ENCODE measurements around the gene SCAMP1.
"Not testable (repeated sequence)": the region's sequence is repeated elsewhere in the genome, so short reads cannot be mapped to it uniquely, and the experiment has no call there.

Gene SCAMP1

GRCh38 chr5:78377718-78378105 lies 17.3 kb downstream of the SCAMP1 start:
- Mint-ChIP-seq H3K36me3 (ENCODE audit: low read depth) (peaks cover 26% of the 10 kb centered on the region), H3K4me1 (ENCODE audit: low read depth) (peaks cover 17% of the 10 kb centered on the region), H3K27ac (no peak overlapping the region), H3K27me3 (no peaks in the 10 kb centered on the region), H3K4me3 (no peak overlapping the region), H3K9me3 (no peaks in the 10 kb centered on the region)

- no peak overlapping the region for H3K4me3 Mint-ChIP-seq
- H3K27me3 Mint-ChIP-seq, result no peaks in the 10 kb centered on the region
- peaks cover 64% of the 10 kb centered on the region for H3K36me3 Mint-ChIP-seq (ENCODE audit: low read depth)
- peaks cover 47% of the 10 kb centered on the region for H3K9me3 Mint-ChIP-seq
- H3K27ac Mint-ChIP-seq, result no peak overlapping the region
- peaks cover 22% of the 10 kb centered on the region for H3K4me1 Mint-ChIP-seq (ENCODE audit: low read depth)
Observed at GRCh38 chr5:78387468-78388153, 27.2 kb downstream of the SCAMP1 start.

- H3K36me3 Mint-ChIP-seq (ENCODE audit: low read depth), result peaks cover 39% of the 10 kb centered on the region
- not testable (repeated sequence) for H3K27ac Mint-ChIP-seq; H3K27me3 Mint-ChIP-seq; H3K4me1 Mint-ChIP-seq (ENCODE audit: low read depth); H3K4me3 Mint-ChIP-seq
- peaks cover 28% of the 10 kb centered on the region for H3K9me3 Mint-ChIP-seq
Observed at GRCh38 chr5:78391357-78391756, 30.9 kb downstream of the SCAMP1 start.

- H3K4me1 Mint-ChIP-seq (ENCODE audit: low read depth), result no peaks in the 10 kb centered on the region
- H3K27me3 Mint-ChIP-seq, result no peaks in the 10 kb centered on the region
- H3K36me3 Mint-ChIP-seq (ENCODE audit: low read depth), result peaks cover 27% of the 10 kb centered on the region
- H3K9me3 Mint-ChIP-seq, result peaks cover 11% of the 10 kb centered on the region
- no peak overlapping the region for H3K4me3 Mint-ChIP-seq
- H3K27ac Mint-ChIP-seq, result no peak overlapping the region
Observed at GRCh38 chr5:78397831-78398230, 37.4 kb downstream of the SCAMP1 start.

- Mint-ChIP-seq H3K9me3 (peaks cover 11% of the 10 kb centered on the region), H3K27ac (no peak overlapping the region), H3K27me3 (no peaks in the 10 kb centered on the region), H3K4me1 (ENCODE audit: low read depth) (no peaks in the 10 kb centered on the region), H3K36me3 (ENCODE audit: low read depth) (peaks cover 26% of the 10 kb centered on the region), H3K4me3 (no peak overlapping the region)
Observed at GRCh38 chr5:78399116-78399515, 38.7 kb downstream of the SCAMP1 start.

- H3K27ac Mint-ChIP-seq, result peak overlapping the region; percentile 32
- H3K4me3 Mint-ChIP-seq, result no peak overlapping the region
Observed at GRCh38 chr5:78404682-78405293, 44.4 kb downstream of the SCAMP1 start.

GRCh38 chr5:78405829-78406750 lies 45.7 kb downstream of the SCAMP1 start:
- H3K4me1 Mint-ChIP-seq (ENCODE audit: low read depth), result peaks cover 33% of the 10 kb centered on the region

More at GRCh38 chr5:78404682-78405293, 44.4 kb downstream of the SCAMP1 start:
- peaks cover 32% of the 10 kb centered on the region for H3K36me3 Mint-ChIP-seq (ENCODE audit: low read depth)
- H3K9me3 Mint-ChIP-seq, result peaks cover 9% of the 10 kb centered on the region
- H3K27me3 Mint-ChIP-seq, result no peaks in the 10 kb centered on the region
- peaks cover 33% of the 10 kb centered on the region for H3K4me1 Mint-ChIP-seq (ENCODE audit: low read depth)

GRCh38 chr5:78407458-78407857 lies 47.0 kb downstream of the SCAMP1 start:
- Mint-ChIP-seq H3K27me3 (no peaks in the 10 kb centered on the region), H3K4me3 (no peak overlapping the region), H3K36me3 (ENCODE audit: low read depth) (peaks cover 23% of the 10 kb centered on the region), H3K27ac (no peak overlapping the region), H3K4me1 (ENCODE audit: low read depth) (peaks cover 39% of the 10 kb centered on the region), H3K9me3 (peaks cover 6% of the 10 kb centered on the region)

More at GRCh38 chr5:78405829-78406750, 45.7 kb downstream of the SCAMP1 start:
- Mint-ChIP-seq H3K27me3 (no peaks in the 10 kb centered on the region), H3K36me3 (ENCODE audit: low read depth) (peaks cover 26% of the 10 kb centered on the region), H3K4me3 (no peak overlapping the region), H3K27ac (no peak overlapping the region), H3K9me3 (peaks cover 6% of the 10 kb centered on the region)

GRCh38 chr5:78411586-78411985 lies 51.2 kb downstream of the SCAMP1 start:
- Mint-ChIP-seq H3K36me3 (ENCODE audit: low read depth) (peaks cover 42% of the 10 kb centered on the region), H3K27me3 (no peaks in the 10 kb centered on the region), H3K27ac (no peak overlapping the region)

GRCh38 chr5:78416677-78417425 lies 56.4 kb downstream of the SCAMP1 start:
- Mint-ChIP-seq H3K4me1 (ENCODE audit: low read depth) (peaks cover 10% of the 10 kb centered on the region), H3K9me3 (no peaks in the 10 kb centered on the region), H3K36me3 (ENCODE audit: low read depth) (peaks cover 47% of the 10 kb centered on the region), H3K4me3 (no peak overlapping the region), H3K27me3 (no peaks in the 10 kb centered on the region), H3K27ac (no peak overlapping the region)

More at GRCh38 chr5:78411586-78411985, 51.2 kb downstream of the SCAMP1 start:
- peaks cover 20% of the 10 kb centered on the region for H3K4me1 Mint-ChIP-seq (ENCODE audit: low read depth)
- H3K9me3 Mint-ChIP-seq, result peaks cover 6% of the 10 kb centered on the region
- H3K4me3 Mint-ChIP-seq, result no peak overlapping the region

GRCh38 chr5:78419396-78419795 lies 59.0 kb downstream of the SCAMP1 start:
- H3K4me3 Mint-ChIP-seq, result no peak overlapping the region
- H3K36me3 Mint-ChIP-seq (ENCODE audit: low read depth), result peaks cover 62% of the 10 kb centered on the region
- H3K27me3 Mint-ChIP-seq, result no peaks in the 10 kb centered on the region
- no peaks in the 10 kb centered on the region for H3K4me1 Mint-ChIP-seq (ENCODE audit: low read depth)
- no peak overlapping the region for H3K27ac Mint-ChIP-seq
- no peaks in the 10 kb centered on the region for H3K9me3 Mint-ChIP-seq

GRCh38 chr5:78420548-78420947 lies 60.1 kb downstream of the SCAMP1 start:
- H3K4me1 Mint-ChIP-seq (ENCODE audit: low read depth), result no peaks in the 10 kb centered on the region
- peaks cover 61% of the 10 kb centered on the region for H3K36me3 Mint-ChIP-seq (ENCODE audit: low read depth)
- H3K27me3 Mint-ChIP-seq, result no peaks in the 10 kb centered on the region
- no peaks in the 10 kb centered on the region for H3K9me3 Mint-ChIP-seq
- no peak overlapping the region for H3K4me3 Mint-ChIP-seq
- H3K27ac Mint-ChIP-seq, result no peak overlapping the region

GRCh38 chr5:78424665-78425064 lies 64.2 kb downstream of the SCAMP1 start:
- Mint-ChIP-seq H3K36me3 (ENCODE audit: low read depth) (peaks cover 67% of the 10 kb centered on the region), H3K4me1 (ENCODE audit: low read depth) (no peaks in the 10 kb centered on the region), H3K4me3 (no peak overlapping the region), H3K9me3 (peaks cover 5% of the 10 kb centered on the region), H3K27me3 (no peaks in the 10 kb centered on the region), H3K27ac (no peak overlapping the region)

- H3K27ac Mint-ChIP-seq, result no peak overlapping the region
Observed at GRCh38 chr5:78429332-78429980, 69.0 kb downstream of the SCAMP1 start.

More at GRCh38 chr5:78429332-78429980, 69.0 kb downstream of the SCAMP1 start:
- peaks cover 65% of the 10 kb centered on the region for H3K36me3 Mint-ChIP-seq (ENCODE audit: low read depth)
- H3K4me3 Mint-ChIP-seq, result no peak overlapping the region
- H3K27me3 Mint-ChIP-seq, result no peaks in the 10 kb centered on the region
- H3K9me3 Mint-ChIP-seq, result peaks cover 15% of the 10 kb centered on the region
- H3K4me1 Mint-ChIP-seq (ENCODE audit: low read depth), result no peaks in the 10 kb centered on the region

Measured in stimulated activated naive CD8-positive, alpha-beta T cell treated with anti-CD3 and anti-CD28 coated beads, Interleukin-15, Interleukin-2, amounts not matched to agents 100 ng/mL and 50 ng/mL, for 24 hours (primary cell).